ENCODE results near the gene CDR2L.
"Not testable (repeated sequence)": the region's sequence is repeated elsewhere in the genome, so short reads cannot be mapped to it uniquely, and the experiment has no call there.

Gene CDR2L

DNA sequence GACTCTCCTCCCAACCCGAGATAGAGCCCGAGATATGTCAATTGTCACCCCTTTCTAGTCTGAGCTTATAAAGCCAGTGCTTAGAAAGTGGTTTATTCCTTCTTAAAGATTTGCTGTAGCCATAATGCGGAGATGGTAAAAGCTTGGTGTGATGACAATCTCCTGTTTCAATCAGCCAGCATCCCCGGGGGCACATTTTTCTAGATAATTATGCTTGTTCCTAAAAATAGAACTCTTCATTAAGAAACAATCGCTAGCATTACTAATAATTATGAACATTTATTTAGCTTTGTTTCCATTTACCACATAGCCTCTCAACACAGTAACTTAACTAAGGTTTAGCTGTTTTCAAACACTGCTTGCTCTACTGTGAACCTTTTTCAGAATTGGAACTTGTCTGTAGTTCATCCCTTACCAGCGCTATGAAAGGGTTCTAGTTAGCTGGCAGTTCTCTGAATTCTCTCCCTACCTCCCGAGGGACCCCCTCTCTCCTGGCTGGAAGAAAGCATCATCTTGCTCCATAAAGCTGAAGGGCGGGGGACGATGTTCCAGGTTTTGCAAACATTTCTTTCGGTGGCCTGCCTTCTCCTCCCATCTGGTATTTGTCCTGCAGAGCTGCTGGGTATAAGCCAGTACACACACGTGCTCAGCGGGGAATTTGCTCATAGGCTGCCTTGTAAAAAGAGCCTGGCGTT, 24.1 kb downstream of the CDR2L start:
- DNase-seq = no peak

GRCh38 chr17:75012096-75012345, 24.6 kb downstream of the CDR2L start:
- no peak for DNase-seq

DNA sequence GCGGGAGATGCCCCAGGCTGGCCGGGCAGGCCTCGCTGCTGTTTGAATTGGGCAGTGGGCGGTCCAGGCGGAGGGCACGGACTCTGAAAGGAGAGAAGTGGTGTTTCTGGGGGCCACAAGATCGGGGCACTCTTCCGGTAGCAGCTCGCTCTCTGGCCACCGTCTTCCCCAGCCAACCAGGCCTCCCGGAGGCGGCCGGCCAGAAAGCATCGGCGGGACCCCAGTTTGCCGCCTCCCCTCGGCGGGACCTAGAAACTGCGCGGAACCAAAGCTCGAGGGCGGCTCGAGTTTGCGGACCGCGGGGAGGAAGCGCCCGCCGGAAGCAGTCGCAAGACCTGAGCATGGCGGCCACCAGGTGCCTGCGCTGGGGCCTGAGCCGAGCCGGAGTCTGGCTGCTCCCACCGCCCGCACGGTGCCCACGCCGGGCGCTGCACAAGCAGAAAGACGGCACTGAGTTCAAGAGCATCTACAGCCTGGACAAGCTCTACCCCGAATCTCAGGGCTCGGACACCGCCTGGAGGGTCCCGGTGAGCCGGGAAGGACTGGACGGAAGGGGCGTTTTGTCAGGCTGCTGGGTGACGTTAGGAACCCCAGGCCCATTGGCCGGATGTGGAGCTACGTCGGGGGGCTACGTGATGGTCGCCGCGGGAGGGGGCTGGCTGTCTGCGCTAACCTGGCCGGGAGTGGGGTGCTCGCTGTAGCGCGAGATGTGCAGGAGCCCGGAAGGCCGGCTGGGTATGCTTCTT, 25.1 kb downstream of the CDR2L start, which contains the start of gene MRPL58:
Gene MRPL58, plus strand, starts transcription at position 325 of the 746 bp plus-strand sequence. Its CDS starts 17 bp downstream, at position 342.
- peak; percentile 80 to 86 for DNase-seq

DNA sequence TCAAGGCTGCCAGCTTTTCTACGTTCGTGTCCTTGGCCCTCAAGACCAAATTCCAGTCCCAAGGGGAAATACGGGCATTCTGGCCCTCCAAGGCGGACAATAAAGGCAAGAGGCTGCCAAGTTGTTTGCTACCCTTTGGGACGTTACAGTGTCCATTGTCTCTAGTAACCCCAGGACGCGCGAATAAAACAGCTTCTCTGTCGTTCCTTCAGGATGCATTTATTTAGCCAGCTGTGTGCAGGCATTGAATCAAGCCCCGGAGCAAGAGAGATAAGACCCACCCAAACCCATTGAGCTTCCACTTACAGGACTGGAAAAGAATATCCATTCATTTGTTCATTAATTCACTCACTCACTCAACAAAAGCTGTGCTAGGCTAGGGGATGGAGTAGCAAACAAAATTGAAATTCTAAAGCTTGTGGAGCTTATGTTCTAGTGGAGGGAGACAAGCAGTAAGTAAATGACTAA, 25.7 kb downstream of the CDR2L start:
- no peak for DNase-seq

- DNase-seq = no peak
Observed at GRCh38 chr17:75019146-75019545, 31.7 kb downstream of the CDR2L start.

DNA sequence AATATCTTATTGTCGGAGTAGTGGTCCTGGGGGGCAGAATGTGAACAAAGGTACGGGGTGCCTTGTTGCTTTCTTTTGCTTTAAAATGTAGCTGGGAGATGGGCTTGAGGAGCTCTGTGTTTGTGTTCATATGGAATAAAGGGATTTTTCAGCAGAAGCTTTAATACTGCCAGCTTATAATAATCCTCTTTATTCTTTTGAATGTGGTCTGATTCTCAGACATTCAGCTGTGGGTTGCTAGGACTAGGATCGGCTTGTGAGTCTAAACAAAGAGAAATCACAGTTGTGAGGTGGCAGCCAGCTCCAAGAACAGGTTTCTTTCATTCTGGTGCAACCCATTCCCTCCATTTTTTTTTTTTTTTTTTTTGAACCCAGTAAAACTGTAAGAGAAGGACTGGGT, 32.3 kb downstream of the CDR2L start:
- DNase-seq = no peak

GRCh38 chr17:75020331-75021110, 33.1 kb downstream of the CDR2L start:
- DNase-seq = no peak

DNA sequence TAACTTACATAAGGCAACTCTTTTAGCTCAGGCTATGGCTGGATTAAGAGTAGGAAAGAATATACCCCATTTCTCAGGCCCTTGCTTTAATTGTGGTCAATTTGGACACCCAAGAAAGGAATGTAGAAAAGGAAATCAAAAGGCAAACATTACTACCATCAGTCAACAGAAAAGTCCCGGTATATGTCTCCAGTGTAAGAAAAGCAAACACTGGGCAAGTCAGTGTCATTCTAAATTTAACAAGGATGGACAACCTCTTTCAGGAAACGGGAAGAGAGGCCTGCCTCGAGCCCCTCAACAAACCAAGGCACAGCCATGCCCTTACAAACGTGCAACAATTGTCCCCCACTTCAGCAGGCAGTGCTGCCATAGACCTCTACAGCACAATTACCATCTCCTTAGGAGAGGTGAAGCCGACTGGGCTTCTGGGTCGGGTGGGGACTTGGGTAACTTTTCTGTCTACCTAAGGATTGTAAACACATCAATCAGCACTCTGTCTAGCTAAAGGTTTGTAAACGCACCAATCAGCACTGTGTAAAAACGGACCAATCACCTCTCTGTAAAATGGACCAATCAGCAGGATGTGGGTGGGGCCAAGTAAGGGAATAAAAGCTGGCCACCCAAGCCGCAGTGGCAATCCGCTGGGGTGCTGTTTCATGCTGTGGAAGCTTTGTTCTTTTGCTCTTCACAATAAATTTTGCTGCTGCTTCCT, 37.4 kb downstream of the CDR2L start:
- DNase-seq = no peak

- DNase-seq = not testable (repeated sequence)
Observed at GRCh38 chr17:75025398-75025734, 37.9 kb downstream of the CDR2L start.

- peak; percentile 47 to 58 for DNase-seq
Observed at GRCh38 chr17:75026650-75027049, 39.2 kb downstream of the CDR2L start.

DNA sequence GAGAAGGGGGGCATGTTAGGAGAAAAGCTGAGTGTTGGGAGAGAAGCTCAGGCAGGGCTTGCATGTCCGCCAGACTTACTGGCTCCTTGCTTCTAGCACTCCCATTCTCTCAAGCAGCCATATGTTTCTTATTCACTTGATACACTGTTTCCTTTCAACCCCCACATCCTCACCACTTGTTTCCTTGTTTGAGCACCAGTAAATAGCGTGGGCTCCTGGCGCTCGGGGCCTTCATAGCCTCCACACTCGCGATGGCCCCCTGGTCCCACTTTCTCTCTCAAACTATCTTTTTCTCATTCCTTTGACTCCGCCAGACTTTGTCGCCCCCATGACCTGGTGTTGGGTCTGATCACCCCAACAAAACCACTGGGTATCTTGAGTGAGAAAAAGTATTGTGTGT, 42.7 kb downstream of the CDR2L start:
- no peak for DNase-seq

DNA sequence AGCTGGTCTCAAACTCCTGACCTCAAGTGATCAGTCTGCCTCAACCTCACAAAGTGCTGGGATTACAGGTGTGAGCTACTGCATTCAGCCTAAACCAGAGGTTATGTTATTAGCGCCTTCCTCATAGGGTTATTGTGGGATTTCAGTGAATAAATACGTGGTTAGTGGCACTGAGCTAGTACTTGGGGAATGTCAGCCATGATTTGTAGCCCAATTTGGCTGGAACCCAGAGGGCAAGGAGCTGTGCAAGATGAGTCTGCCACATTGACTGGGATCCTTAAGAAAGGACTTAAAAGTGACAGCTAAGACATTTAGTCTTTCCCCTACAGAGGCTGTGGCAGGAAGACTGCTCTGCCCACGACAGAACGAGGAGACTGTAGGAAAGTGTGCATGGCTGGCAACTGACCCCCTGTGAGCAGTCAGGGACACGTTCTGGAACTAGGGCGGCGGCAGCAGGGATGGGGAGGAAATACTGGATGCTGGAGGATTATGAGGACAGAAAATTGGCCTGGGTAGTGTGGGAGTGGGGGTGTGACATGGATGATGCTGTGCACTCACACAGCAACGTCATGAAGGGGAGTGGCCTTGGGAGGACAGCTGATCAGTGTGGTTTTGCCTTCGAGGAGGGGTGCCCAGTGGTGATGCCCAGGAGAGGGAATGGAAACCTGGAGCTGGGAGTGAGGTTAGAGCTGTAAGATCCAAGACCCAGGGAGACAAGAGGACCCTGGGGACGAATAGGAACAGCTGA, 44.7 kb downstream of the CDR2L start:
- DNase-seq = peak; percentile 78 to 86

DNA sequence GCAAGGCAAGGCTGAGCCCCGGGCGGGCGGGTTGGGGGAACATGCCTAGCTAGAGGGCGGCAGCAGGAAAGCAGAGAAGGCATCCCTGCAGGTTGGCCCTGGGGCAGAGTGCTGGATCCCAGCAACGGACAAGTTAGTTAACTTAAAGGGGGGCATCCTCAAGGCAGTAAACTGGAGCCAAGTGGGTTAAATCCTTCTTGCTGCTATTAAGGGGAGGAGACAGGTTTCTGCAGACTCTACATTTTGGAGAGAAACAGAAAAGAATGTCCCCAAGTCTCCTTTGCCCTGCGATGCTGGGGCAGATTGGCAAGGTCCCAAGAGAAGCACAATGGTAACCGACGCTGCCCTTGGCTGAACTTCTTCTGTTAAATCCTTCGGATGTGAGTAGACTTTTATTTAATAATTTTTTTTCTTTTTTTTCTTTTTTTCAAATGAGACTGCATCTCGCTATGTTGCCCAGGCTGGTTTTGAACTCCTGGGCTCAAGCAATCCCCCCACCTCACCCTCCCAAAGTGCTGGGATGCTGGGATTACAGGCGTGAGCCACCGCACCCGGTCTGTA, 45.4 kb downstream of the CDR2L start:
- DNase-seq = no peak

- peak; percentile 92 to 93 for DNase-seq
Observed at GRCh38 chr17:75033346-75034235, 46.2 kb downstream of the CDR2L start.

DNA sequence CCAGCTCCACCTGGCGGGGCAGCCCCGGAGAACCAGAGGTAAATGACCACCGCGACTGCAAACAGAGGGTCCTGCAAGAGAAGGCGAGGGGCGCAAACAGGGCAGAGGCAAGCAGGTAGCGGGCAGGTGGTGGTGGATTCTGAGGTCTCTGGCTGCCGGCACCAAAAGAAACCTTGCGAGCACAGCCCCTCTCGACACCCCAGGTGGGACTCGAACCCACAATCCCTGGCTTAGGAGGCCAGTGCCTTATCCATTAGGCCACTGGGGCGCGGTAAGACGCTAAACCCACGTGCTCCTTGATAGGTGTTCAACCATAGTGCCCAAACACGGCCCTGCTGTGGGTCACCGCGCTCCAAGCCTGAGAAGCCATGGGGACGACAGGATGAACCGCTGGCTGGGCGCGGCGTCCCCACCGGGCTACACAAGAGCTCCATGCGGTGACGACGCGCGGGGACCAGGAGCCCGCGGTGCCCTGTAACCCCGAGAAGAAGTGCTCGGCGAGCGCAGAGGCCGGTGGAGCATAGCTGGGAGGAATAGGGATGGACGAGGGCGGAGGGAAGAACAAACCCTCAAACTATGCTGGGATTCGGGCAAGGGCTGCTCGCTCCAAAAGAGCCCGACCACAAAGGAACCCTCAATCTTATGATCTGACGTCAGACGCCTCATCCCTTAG, 46.9 kb downstream of the CDR2L start:
- peak; percentile 86 to 92 for DNase-seq

DNA sequence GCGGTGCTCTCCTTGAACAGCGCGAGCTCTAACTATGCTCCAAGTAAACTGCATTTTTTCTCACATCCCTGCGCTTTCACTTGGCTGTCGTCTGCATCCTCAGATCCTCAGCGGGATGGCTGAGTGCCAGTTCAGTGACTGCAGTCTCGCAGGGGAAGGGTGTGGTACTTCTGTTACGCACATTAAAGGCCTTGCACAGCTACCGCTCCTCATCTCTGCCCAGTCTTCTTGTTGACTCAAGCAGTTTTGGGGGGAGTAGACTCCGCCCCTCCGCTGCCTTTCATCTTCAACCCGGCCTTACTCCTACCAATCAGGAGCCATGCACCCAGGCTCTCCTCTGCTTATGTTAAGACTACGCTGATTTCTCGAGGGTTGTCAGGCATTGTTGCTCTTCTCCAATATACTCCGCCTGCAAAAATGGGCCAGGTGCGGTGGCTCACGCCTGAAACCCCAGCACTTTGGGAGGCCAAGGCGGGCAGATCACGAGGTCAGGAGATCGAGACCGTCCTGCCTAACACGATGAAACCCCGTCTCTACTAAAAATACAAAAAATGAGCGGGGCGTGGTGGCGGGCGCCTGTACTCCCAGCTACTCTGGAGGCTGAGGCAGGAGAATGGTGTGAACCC, 49.3 kb downstream of the CDR2L start:
- peak; percentile 31 to 69 for DNase-seq

DNA sequence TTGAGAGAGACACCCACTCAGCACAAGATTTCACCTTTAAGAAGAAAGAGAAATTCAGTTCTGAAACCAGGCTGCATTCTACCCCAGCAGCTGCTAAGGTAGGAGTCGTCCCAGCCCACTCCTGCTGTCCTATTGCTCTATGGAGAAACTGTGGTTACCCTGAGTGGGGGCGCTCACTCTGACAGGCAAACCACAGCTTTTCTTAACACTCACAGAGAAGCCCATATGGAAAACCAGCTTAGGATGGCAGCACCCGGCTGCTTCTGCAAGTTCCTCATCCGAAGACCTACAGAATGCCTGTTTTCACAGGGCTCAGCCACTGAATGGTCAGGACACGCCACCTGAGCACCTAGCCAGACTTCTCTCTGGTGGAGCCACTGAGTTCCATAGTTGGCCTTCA, 51.8 kb downstream of the CDR2L start:
- DNase-seq = peak in 1 of 2 donors; percentile 56

GRCh38 chr17:75041656-75042280, 54.3 kb downstream of the CDR2L start:
- no peak for DNase-seq

GRCh38 chr17:75043789-75044188, 56.4 kb downstream of the CDR2L start:
- not testable (repeated sequence) for DNase-seq
